ENCODE measurements around the gene TIPRL.
A peak's percentile ranks its signal among the peaks of the same experiment; 100 is the strongest.

The TIPRL gene

GRCh38 chr1:168213349-168213748, 34.6 kb downstream of the TIPRL start:
- no peak for DNase-seq (ENCODE audit: low read depth in 2 of 2)

- DNase-seq (ENCODE audit: low read depth in 2 of 2), result no peak
These were observed 37.4 kb downstream of the TIPRL start for GRCh38 chr1:168216171-168216570.

DNA sequence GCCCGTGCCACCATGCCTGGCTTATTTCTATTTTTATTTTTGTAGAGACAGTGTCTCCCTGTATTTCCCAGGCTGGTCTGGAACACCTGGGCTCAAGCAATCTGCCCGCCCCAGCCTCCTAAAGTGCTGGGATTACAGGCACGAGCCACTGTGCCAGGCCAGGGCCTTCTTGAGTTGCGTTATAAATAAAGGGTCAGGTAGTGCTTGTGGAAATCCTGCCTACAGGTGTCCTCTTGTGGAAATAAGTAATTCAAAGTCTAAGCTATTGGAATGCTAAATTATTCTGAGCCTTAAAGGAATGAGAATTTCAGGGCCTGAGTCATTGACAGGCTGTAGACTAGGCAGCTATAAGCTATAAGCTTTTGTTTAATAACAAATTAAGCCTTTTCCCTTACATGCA, 38.9 kb downstream of the TIPRL start:
- DNase-seq (ENCODE audit: low read depth in 2 of 2), result no peak

DNA sequence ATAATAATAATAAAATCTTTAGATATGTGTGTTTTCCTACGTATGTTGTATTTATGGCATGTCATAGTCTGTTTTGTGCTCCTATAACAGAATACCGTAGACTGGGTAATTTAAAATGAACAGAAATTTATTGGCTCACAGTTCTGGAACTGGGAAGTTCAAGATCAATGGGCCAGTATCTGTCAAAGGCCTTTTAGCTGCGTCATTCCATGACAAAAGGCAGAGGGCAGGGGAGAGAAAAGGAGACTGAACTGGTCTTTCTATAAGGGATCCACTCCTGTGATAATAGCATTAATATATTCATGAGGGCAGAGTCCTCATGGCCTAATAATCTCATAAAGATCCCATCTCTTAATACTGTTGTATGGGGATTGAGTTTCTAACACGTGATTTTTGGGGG, 39.9 kb downstream of the TIPRL start:
- no peak for DNase-seq (ENCODE audit: low read depth in 2 of 2)

GRCh38 chr1:168220470-168220871, 41.7 kb downstream of the TIPRL start:
- DNase-seq (ENCODE audit: low read depth in 2 of 2), result no peak

- DNase-seq (ENCODE audit: low read depth in 2 of 2), result no peak
These were observed 42.5 kb downstream of the TIPRL start for GRCh38 chr1:168221275-168221674.

DNA sequence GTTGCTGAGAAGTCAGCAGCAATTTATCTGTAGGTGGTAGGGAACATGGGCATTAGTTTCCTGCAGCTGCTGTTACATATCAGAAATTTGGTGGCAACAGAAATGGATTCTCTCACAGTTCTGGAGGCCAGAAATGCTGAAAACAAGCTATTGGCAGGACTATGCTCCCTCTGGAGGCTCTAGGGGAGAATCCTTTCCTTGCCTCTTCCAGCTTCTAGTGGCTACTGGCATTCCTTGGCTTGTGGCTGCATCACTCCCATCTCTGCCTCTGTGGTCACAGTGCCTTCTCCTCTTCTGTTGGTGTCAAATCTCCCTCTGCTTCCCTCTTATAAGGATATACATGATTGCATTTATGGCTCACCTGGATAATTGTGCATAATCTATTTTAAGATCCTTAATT, 44.5 kb downstream of the TIPRL start:
- no peak for DNase-seq (ENCODE audit: low read depth in 2 of 2)

GRCh38 chr1:168223681-168224540, 45.1 kb downstream of the TIPRL start:
- DNase-seq (ENCODE audit: low read depth in 2 of 2), result no peak

- DNase-seq (ENCODE audit: low read depth in 2 of 2), result no peak
These were observed 46.2 kb downstream of the TIPRL start for GRCh38 chr1:168224991-168225390.

DNA sequence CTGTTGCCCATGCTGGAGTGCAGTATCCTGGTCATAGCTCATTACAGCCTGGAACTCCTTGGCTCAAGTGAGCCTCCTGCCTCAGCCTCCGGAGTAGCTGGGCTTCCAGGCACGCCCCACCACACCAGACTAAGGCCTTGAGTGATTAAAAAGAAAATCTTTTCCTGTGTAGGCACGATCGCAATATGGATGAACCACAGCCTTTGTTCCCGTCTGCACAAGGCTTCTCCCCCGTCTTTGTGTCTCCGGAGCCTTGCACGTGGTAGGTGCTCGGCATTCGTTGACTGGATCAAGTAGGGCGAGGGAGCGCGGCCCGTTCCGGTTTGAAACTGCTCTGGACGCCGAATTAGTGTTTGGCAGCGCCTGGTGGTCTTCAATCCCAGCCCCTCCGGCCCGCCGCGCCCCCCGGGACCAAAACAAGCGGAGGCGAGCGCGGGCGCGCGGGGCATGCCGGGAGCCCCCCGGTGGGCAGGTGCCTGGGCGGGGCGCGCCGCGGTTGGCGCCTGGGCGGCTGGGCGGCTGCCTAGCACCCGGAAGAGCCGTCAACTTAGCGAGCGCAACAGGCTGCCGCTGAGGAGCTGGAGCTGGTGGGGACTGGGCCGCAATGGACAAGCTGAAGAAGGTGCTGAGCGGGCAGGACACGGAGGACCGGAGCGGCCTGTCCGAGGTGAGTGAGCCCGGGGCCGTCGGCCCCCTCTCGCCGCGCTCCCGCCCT, 46.9 kb downstream of the TIPRL start, which contains the start of gene SFT2D2:
Gene SFT2D2, plus strand, starts transcription at position 529 of the 715 bp plus-strand sequence. Its CDS starts 76 bp downstream, at position 605.
- peak; percentile 63 to 64 for DNase-seq (ENCODE audit: low read depth in 2 of 2)

DNA sequence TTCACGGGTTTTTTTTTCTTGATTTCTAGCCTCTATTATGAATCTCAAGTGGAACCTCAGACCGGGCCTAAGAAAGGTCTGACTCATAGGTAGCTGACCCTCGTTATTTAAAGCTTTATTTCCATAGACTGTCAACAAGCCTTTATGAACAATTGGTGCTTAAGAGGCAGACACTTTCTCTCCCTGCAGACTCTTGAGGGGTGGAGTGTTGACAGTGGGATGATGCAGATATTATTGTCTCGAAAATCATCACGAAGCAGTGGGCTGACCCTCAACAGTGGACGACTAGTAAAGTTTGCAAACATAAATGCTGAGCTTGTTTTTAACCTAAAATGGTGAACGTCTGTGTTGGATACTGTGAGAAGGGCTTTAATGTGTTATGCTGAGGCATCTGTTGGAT, 48.9 kb downstream of the TIPRL start:
- DNase-seq (ENCODE audit: low read depth in 2 of 2), result no peak

DNA sequence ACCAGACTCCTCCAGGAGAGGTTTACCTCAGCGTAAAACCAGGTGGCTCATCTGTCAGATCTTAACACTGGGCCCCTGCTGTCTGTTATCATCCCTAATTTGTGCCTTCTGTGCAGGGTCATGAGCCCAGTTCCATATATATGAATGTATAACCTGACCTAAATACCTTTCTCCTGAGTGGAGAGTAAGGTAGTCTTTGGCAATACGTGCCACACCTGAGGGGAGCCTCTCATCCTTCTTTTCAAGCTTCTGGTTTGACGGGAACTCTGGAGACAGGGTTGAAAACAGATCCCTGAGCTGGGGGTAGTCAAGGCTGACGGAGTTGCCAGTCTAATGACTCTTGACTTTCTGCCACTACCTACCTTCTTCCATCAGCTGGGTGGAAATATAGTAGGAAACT, 51.1 kb downstream of the TIPRL start:
- DNase-seq (ENCODE audit: low read depth in 2 of 2), result no peak

GRCh38 chr1:168230709-168231108, 51.9 kb downstream of the TIPRL start:
- DNase-seq (ENCODE audit: low read depth in 2 of 2), result no peak

GRCh38 chr1:168234846-168235547, 56.2 kb downstream of the TIPRL start:
- DNase-seq (ENCODE audit: low read depth in 2 of 2), result peak in 1 of 2 experiments; percentile 14

DNA sequence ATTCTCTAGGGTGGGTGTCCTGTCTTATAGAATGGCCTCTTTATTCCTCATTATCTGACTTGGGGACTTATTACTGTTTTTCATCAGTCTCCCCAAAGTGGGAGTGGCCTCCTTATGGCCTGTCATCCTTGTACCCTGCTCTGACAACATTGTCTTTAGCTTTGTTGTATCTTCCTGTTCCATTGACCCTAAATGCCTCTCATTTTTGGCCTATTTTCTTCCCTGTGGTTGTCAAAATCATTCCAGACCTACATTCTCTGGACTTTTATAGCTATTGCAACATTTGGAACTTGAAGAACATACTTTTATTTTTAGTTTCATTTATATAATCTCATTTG, 56.8 kb downstream of the TIPRL start:
- DNase-seq (ENCODE audit: low read depth in 2 of 2), result no peak

GRCh38 chr1:168235937-168236336, 57.2 kb downstream of the TIPRL start:
- DNase-seq (ENCODE audit: low read depth in 2 of 2), result no peak

DNA sequence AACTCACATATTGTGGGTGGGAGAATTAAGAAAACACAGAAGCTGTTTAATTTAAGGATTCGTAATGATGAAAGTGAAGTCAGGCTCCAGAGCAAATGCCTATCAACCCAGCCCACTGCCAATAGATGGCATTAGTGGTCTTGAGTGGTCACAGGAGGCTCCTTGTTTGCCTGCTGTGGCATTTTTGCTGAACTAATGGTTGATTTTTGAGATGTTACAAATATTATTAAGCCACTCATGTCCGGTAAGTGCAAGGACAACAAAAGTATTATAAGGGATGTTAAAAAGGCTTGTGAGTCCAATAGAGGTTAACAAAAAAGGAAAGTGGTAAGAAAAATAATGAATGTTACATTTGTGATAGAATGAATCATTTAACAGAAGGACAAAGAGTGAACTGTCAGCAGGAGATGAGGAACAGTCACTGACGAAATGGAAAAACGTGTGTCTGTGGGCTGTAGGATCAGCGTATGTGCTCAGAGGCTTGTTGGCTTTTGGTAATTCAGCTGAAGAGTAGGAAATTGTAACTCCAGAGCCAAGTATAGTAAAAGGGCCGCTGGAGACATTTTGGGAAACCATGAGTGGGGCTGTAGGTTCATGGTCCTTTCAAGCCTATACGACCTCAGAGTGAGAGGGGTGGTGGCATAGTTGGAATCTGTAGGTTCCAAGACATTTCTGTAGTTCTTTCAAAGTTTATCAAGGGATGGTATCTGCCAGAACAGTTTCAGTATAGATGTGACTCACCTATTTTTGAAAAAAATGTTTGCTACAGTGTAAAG, 58.3 kb downstream of the TIPRL start:
- peak in 1 of 2 experiments; percentile 26 for DNase-seq (ENCODE audit: low read depth in 2 of 2)

DNA sequence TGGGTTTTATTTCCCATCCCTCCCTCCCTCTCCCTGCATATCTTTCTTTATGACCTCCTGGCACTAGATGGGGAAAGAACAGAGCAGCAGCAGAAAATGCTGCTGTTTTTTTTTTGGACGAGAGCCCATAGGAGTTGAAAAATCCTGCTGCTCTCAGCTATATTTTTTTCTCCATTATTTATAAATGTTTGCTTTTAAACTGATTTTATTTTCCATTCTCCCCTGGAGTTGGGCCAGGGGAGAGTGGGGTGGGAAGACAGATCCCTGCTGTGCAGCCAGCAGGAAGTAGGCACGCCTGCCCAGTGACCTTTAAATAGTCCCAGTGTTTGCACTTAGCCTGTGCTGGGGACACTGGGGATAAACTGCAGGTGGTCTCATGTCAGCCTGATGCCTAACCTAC, 64.4 kb downstream of the TIPRL start:
- no peak for DNase-seq (ENCODE audit: low read depth in 2 of 2)

DNA sequence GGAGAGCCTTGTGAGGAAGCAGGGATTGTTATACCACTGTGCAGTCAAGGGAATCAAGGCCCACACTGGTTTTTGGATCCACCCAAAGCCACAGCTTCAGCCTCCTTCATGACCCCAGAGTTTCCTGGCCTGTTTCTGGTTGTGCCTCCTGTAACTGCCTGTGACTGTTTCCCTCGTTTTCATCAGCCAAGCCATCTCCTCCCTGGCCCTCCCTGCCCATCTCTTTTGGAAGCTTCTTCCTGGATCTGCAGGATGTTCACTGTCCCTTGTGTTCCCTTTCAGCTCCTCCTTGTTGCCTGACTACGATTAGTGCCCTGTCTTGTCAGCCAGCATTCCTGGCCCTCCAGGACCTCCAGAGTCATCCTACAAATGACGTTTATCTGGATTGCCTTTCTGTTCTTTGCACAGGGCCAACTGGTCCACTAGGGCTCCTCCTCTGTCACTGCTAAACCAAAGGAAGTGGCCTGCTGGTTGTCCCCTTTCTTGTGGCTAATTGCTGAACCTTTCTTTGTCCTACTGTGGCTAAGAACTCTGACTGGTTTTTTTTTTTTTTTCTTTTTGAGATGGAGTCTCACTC, 65.0 kb downstream of the TIPRL start:
- no peak for DNase-seq (ENCODE audit: low read depth in 2 of 2)

- DNase-seq (ENCODE audit: low read depth in 2 of 2), result no peak
These were observed 66.3 kb downstream of the TIPRL start for GRCh38 chr1:168245042-168245441.

DNA sequence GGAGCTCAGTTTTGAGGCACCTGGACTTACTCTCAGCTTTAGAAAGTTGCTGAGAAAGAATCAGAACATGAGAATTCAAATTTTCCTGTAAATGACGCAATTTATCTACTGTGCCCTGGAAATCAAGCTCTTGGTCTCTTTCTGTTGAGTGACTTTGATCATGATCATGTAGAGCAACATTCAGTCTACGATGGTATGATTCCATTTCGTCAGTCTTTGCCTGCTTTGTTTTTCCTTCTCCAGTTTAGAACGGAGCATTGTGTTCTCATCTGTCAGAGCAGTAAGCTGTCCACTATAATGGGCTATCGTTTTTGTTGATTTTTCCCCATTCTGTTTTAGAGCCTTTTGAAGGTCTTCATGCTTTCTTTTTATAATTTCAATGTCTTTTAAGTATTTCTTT, 67.7 kb downstream of the TIPRL start:
- no peak for DNase-seq (ENCODE audit: low read depth in 2 of 2)

Measured in stimulated activated CD4-positive, alpha-beta T cell treated with anti-CD3 and anti-CD28 coated beads, Interleukin-12 subunit alpha, Interleukin-12 subunit beta, amount 100 ng/mL, for 24 hours (primary cell).